AG10803 (cell line): ENCODE data around the gene STMN1.

Experiments used
- DNase-seq: peaks from one replicate; pipeline ENCODE4 v3.0.0; 2010; ENCODE audit warnings: low read depth
- H3K4me3 ChIP-seq: 2 replicates; pipeline ENCODE4 v1.5.1; 2011; ENCODE audit warnings: mild to moderate bottlenecking, low read length, control low read depth
- TF ChIP-seq, protein P1 (sequence below): conservative IDR thresholded peaks from 2 replicates; pipeline ENCODE4 v1.5.1; 2011; ENCODE audit warnings: mild to moderate bottlenecking, low read length, control low read depth, inconsistent platforms

The STMN1 gene

DNA sequence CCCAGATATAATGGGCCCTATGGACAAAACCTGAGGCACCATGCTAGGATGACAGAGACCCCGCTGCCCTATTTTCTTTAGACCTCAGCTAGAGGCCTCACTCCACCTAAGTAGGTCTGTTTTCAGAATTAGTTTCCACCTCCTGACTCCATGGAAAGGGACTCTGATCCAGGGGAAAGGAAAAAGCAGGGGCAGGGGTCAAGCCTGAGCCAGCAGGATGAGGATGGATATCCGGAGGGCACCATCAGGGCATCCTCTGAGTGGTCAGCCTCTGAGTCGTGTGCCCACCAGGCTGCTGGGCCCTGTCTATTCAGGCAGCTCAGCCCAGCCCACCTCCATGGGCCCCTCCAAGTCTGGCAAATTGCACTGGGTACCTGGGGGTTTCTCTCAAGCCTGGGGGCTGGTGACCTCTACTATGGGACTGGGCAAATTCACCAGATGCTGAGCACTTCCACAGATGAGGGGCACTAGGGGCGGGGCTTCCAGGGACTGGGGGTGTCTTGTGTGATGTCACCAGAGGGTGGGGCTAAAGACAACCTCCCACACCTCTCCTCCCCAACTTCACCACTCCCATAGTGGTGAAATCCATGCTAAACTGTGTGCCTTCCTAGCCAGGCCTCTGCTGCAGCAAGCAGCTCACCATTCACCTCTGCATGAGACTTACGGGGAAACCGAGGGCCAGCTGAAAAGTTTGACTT lies 36.2 kb downstream of the STMN1 start:
- H3K4me3 ChIP-seq = no peak overlapping the region
- DNase-seq = no peak
- TF ChIP-seq, protein P1, sequence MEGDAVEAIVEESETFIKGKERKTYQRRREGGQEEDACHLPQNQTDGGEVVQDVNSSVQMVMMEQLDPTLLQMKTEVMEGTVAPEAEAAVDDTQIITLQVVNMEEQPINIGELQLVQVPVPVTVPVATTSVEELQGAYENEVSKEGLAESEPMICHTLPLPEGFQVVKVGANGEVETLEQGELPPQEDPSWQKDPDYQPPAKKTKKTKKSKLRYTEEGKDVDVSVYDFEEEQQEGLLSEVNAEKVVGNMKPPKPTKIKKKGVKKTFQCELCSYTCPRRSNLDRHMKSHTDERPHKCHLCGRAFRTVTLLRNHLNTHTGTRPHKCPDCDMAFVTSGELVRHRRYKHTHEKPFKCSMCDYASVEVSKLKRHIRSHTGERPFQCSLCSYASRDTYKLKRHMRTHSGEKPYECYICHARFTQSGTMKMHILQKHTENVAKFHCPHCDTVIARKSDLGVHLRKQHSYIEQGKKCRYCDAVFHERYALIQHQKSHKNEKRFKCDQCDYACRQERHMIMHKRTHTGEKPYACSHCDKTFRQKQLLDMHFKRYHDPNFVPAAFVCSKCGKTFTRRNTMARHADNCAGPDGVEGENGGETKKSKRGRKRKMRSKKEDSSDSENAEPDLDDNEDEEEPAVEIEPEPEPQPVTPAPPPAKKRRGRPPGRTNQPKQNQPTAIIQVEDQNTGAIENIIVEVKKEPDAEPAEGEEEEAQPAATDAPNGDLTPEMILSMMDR = no peak

DNA sequence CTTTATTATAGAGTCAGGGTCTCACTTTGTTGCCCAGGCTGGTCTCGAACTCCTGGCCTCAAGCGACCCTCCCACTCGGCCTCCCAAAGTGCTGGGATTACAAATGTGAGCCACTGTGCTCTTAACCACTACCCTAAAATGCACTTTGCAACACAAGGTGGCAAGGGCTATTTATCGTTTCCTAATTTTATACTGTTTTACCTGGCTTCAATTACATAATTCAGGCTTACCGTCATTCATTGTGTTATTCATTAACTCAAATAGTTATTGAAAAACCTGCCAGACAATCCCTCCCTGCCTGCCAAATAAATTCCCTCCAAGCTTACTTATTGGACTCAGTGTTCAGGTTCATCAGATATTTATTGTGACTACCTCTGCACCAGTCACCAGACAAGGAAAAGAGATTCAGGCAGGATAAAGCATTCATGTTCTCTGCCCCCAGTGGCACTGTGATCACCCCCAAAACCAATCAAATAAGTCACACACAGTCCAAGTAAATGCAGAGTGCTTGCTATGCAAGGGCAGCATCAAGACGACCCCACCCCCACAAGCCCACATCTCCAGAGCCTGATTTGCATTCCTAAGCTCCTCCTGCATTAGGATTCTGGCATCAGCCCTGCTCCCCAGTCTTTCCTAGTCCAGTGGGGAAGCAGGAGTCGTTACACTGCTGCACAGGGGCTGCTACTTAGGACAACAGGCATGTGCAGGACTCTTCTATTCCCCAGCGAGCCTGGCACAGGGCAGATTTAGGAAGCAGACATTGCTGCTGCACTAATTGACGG lies 38.8 kb downstream of the STMN1 start:
- H3K4me3 ChIP-seq = no peak overlapping the region
- no peak for DNase-seq
- TF ChIP-seq, protein P1 = no peak

DNA sequence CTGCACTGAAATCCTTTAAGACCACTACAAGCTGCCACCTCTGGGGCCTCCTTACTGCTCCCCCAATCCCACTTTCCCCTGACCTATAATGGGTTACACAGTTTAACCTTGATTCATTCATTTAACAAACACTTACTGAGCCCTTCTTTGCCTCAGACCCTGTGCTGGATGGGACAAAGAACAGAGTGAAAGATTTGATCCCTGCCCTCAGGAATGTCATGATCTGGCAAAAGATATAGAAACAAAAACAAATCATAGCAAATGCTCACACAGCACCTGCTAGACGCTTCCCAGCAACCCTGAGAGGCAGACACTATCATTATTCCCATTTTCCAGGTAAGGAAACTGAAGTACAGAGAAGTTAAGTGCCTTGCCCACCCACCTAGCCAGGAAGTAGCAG lies 39.9 kb downstream of the STMN1 start:
- DNase-seq = no peak
- TF ChIP-seq, protein P1 = no peak

DNA sequence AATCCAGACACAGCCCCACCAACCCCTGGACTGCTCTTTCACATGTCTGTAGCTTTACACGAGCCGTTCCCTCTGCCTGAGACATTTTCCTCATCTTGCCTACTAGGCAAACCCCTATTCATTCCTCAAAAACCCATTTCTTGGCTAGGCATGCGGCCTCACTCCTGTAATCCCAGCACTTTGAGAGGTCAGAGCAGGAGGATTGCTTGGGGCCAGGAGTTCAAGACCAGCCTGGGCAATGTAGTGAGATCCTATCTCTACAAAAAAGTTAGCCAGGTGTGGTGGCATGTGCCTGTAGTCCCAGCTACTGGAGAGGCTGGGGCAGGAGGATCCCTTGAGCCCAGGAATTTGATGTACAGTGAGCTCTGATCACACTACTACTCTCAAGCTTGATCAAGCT lies 41.8 kb downstream of the STMN1 start:
- DNase-seq = no peak
- H3K4me3 ChIP-seq = no peak overlapping the region
- TF ChIP-seq, protein P1 = no peak

More for the DNA sequence above, 39.9 kb downstream of the STMN1 start:
- H3K4me3 ChIP-seq = no peak overlapping the region

DNA sequence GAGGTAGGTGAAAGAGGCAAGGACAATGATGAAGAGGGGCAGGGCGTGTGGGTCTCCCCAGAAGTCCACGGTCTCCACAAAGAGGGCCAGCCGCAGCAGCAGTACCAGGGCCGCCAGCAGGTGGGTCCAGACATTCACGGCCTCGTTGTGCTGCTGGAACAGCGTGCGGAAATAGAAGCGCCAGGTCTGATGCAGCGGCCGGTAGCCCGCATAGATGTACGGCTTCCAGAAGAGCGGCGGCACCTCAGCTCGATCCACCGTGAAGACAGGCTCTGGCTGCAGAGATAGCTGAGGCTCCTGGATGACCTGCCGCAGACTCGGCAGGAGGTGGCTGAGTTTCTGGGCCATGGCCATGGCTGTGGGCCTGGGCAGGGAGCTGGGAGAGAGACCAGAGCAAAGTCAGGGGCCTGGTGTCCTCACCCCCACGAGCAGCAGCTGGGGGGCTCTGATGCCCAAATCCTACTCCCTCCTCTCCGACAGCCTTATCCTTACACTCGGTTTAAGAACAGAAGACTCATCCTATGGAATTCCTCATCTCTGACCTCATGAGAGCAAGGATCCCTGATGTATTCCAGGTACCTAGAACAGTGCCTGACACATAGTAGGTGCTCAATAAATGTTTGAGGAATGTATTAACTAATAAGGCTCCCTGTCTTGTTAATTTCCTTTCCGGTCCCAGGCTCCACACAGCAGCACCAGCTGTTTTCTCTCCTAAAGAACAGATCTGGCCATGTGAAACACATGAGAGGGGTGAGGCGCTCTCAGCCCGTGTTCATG lies 42.5 kb downstream of the STMN1 start:
- DNase-seq = no peak
- no peak overlapping the region for H3K4me3 ChIP-seq
- TF ChIP-seq, protein P1 = no peak

DNA sequence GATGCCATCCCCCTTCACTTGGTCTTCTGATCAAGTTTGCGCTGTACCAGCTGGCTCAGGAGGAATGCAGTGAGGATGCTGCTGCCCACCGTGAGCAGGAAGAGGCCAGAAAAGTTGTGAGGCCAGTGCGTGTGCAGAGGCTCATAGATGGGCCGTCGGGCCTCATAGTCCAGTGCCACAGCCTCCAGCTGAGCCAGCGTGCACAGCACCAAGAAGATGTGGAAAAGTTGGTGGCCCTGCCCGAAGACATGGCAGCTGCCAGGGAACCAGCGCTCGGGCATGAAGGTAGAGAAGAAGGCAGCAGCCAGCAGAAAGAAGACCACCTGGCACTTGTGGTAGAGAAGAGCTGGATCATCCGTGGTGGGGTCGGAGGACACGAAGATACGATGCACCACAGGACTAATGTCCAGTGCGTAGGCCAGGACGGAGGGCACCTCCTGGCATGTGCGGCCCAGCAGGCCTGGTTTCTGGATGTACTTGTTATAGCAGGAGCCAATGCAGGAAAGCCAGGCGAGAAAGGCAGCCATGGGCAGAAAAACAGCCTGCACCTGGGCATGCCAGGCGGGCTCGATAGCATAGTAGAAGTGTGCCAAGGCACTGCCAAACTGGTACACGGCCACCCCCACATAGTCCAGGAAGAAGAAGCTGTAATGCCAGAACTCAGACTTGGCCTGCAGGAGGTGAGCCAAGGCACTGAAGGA lies 43.3 kb downstream of the STMN1 start:
- no peak overlapping the region for H3K4me3 ChIP-seq
- no peak for DNase-seq
- TF ChIP-seq, protein P1 = no peak
